ENCODE results near the gene PLCG2.
A peak's percentile ranks its signal among the peaks of the same experiment; 100 is the strongest.

Gene PLCG2

DNA sequence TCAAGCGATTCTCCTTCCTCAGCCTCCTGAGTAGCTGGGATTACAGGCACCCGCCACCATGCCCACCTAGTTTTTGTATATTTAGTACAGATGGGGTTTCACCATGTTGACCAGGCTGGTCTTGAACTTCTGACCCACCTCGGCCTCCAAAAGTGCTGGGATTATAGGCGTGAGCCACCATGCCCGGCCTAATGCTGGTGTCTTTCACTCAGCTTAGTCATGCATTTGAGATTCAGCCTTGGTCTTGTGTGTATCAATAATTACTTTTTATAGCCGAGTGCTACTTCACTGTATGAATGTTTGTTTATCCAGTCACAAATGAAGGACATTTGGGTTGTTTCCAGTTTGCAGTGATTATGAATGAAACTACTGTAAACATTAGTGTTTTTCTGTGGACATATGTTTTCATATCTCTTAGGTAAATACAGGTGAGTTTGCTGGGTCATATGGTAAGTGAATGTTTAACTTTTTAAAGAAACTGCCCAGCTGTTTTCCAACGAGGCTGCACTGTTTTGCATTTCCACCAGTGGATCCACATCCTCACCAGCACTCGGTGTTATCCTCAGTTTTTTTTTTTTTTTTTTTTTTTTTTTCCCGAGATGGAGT, 11.0 kb upstream of the PLCG2 start:
- no peak for TF ChIP-seq POLR2A (IDR thresholded peaks at IDR 0.05; ENCODE audit: low read length)
- no peak for TF ChIP-seq GATA1 (IDR thresholded peaks at IDR 0.05; ENCODE audit: low read depth, low read length)
- no peak for DNase-seq

DNA sequence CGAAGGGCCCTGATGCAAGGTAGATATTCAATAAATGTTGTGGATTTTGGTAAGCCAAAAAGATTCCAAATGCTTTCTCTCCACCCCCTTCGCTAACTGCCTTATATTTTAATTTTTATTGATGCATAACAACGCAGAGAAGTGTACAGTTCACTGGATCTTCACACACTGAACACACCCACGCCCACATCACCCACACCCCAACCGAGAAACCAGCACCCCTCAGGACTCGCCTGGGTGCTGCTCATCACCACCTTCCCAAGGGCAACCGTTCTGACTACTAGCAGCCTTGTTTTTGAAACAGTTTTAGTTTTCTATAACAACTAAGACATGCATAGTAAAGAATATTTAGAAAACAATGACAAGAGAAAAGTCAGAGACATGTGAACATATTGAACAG, 9.1 kb upstream of the PLCG2 start:
- no peak for TF ChIP-seq POLR2A (IDR thresholded peaks at IDR 0.05; ENCODE audit: low read length)
- DNase-seq, result no peak

DNA sequence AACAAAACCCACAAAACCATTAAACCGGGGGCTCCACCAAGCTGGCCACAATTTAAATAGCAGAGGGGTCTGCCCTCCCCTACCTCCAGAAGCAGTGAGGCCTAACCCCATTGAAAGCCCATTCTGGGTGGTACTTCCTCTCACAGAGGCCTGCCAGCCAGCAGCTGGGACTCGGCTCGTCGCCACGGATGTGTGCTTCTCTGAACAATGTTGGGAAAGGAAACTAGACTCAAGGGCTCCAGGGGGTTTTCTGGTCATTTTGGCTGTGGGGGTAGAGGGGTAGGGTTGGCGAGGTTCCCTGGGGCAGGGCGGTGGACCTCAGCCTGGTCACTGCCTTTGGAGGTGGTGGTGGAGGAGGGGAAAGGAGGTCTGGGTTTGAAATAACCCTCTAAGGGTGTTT, 4.7 kb upstream of the PLCG2 start:
- DNase-seq, result no peak
- TF ChIP-seq POLR2A (IDR thresholded peaks at IDR 0.05; ENCODE audit: low read length) (no peak), GATA1 (IDR thresholded peaks at IDR 0.05; ENCODE audit: low read depth, low read length) (no peak)

DNA sequence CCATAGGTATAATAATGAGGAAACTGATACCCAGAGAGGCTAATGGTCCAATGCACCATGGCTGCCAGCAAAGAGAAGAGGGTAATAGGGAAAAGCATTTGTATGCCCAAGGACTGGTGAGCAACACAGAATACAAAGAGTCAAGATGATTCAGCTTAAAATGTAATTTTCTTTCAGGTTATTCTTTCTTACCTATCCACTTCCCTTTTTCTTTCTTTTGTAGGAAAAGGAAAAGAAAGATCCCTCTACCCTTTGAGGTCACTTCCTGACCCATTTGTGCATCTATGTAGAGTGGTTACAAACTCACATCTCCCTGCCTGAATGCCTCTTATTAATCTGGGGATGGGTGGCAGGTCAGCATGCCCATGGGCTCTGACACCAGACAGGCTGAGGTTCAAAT, 3.5 kb upstream of the PLCG2 start:
- TF ChIP-seq GATA1 (IDR thresholded peaks at IDR 0.05; ENCODE audit: low read depth, low read length) (no peak), POLR2A (IDR thresholded peaks at IDR 0.05; ENCODE audit: low read length) (no peak)
- DNase-seq, result no peak

DNA sequence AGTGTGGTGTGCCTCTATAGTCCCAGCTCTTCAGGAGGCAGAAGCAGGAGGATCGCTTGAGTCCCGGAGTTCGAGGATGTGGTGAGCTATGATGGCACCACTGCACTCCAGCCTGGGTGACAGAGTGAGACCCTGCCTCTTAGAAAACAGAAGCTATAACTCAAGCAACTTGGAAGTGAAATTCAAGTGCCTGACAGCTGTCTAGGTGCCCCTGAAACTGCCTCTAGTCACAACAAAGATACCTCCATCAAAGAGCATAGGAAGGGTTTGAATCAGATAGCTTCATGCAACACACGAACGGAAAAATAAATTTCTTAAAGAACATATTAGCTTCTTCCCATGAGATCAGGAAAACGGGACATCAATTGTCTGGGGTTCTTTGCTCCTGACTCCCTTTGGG, 860 bp upstream of the PLCG2 start:
- no peak for DNase-seq
- no peak for TF ChIP-seq GATA1 (IDR thresholded peaks at IDR 0.05; ENCODE audit: low read depth, low read length)
- TF ChIP-seq POLR2A (IDR thresholded peaks at IDR 0.05; ENCODE audit: low read length), result no peak

DNA sequence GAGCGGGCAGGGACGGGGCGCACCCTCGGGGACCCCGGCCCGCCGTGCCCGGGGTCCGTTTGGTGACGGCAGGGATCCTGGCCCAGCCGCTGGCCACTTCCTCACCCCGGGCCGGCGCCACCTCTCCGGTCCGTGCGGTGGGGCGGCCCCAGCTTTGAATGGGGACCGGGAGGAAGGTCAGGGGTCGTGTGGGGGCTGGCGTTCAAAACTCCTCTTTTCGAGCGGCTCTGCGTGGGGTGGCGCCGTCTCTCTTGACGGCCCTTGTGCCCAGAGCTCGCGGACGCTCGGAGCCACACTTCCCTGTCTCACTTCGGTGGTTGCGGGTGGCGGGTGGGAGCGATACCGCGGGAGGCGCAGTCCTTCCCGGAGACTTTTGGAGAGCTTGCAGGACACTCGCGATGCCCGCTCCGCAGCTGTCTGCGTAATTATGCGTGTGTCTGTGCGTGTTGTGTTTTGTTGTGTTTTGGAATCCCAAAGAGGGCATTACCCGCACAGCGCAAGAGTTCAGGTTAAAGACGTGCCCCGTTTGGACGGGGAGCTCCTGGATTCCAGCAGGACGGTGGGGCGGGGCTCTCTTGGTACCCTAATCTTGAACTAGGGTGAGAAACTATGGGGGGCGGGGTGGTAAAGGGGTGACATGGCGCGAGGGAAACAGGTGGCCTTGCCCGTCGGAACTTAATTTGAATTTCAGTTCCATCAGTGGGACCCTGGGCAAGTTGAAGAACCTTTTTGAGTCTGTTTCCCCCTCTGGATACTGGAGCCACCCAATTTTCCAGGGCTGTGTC, 637 bp downstream of the PLCG2 start:
- DNase-seq, result peak; percentile 21 to 24
- TF ChIP-seq GATA1 (IDR thresholded peaks at IDR 0.05; ENCODE audit: low read depth, low read length) (no peak), POLR2A (IDR thresholded peaks at IDR 0.05; ENCODE audit: low read length) (no peak)

DNA sequence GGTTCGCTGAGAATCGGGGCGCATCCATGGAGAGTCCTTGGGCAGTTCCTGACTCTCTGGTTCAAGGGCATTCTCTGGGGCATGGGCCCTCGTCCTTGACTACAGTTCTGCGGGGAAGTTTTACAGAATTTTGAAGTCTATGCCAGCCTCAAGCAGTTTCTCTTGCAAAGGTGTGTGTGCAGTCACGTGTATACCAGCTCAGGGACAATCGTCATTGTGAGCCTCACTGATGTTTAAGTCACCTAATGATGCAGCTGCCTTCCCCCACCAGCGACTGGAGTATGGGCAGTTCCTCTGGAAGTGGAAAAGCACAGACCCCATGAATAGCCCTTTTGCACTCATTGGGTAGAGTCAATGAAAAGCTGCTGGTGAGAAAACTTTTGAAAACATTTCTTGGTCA, 1.3 kb downstream of the PLCG2 start:
- no peak for TF ChIP-seq POLR2A (IDR thresholded peaks at IDR 0.05; ENCODE audit: low read length)
- DNase-seq, result no peak

DNA sequence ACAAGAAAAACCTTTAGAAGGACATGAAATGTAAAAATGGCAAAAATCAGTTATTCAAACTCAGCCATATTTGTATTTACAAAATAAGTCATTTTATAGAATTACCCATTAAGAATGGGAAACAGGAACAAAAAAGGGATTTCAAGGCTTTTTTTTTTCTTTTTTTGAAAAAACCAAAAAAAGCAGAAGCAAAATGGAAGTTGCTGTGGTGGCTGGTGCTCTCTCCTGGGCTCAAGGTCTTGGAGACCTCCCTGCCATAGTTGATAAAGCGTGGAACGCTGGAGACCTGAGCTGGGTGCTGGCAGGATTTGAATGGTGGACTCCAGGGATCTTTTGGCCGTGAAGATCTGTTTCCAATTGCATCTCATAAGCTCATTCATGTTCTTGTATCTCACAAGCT, 3.1 kb downstream of the PLCG2 start:
- no peak for DNase-seq
- no peak for TF ChIP-seq POLR2A (IDR thresholded peaks at IDR 0.05; ENCODE audit: low read length)
- TF ChIP-seq GATA1 (IDR thresholded peaks at IDR 0.05; ENCODE audit: low read depth, low read length), result no peak

DNA sequence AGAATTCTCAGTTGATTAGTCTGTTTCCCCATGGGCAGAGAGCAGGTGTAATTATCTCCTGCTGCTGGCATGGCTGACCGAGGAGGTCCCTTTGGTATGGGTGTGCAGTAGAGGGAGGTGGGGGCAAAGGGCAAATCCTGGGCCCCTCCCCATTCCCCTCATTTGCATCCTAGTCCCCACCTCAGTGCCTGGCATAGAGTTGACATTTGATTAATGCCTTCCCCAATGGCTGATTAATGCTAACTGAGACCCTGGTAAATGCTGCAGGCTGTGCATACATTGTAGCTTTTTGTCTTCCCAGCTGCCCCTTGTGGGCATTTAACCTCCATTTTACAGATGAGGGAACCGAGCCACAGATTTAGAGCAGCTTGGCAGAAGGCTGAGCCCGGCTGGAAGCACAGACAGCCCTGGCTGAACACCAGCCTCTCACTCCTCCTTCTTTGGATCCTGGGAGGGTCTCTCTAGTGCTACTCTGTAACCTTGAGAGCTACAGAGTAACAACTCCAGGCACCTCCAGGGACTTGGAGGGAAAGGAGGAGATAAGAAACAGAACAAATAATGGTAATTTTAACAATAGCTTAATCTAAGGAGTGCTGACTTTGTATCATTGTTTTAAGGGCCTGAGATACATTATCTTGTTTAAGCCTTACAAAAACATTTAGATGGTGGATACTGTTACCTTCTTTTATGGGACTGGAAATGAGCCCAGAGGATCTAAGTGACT, 5.1 kb downstream of the PLCG2 start:
- TF ChIP-seq GATA1 (IDR thresholded peaks at IDR 0.05; ENCODE audit: low read depth, low read length), result no peak
- no peak for TF ChIP-seq POLR2A (IDR thresholded peaks at IDR 0.05; ENCODE audit: low read length)
- DNase-seq, result no peak

DNA sequence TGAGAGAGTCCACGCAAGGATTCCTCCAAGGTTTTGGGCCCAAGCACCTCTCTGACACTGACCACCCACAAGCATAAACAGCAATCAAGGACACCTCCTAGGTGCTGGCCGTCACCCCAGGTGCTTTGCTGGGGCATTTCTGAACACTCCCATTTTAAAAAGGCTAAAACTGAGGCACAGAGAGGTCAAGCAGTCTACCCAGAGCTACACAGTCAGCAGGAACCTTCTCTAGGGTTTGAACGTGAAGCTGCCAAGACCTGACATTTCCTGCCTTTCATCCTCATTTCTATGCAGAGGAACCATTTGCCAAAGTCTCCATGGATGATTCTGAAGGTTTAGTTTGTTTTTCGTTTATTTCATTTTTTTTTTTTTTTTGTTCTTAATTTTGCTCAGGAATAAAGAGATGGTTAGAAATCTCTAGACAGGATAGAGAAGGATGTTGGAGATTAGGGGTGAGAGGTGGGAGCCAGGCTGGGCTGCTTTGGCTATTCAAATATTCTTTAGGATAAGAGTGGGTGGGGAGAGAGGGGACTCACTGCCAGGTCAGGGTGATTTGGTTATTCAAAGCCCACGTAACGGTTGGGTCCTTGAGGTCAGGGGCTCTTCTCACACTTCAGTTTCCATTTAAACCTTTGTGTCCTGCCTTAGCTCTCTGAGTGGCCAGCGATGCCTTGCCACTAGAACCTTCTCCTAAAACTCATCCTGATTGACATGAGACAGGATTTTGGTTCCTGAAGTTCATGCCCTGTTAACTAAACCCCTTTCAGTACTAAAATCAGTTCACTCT, 6.2 kb downstream of the PLCG2 start:
- no peak for DNase-seq
- no peak for TF ChIP-seq POLR2A (IDR thresholded peaks at IDR 0.05; ENCODE audit: low read length)
- no peak for TF ChIP-seq GATA1 (IDR thresholded peaks at IDR 0.05; ENCODE audit: low read depth, low read length)

DNA sequence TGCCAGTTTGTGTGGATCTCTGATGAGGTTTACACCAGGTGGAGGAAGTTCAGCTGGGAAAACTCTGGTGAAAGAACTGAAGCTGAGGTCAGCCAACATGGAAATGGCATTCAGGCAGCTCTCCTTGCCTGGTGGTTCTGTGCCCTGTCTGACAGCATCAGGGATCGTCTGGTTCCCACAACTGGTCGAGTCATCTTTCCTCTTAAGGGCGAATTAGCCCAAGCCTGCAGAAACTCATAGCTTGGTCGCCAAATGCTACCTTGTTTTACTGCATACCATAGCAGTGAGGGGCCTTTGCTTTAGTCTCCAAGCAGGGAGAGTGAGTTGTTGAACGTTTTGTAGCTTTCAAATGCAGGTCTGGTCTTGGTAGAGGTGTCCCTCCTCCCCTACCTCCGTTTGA, 7.2 kb downstream of the PLCG2 start:
- DNase-seq, result no peak
- TF ChIP-seq GATA1 (IDR thresholded peaks at IDR 0.05; ENCODE audit: low read depth, low read length) (no peak), POLR2A (IDR thresholded peaks at IDR 0.05; ENCODE audit: low read length) (no peak)

DNA sequence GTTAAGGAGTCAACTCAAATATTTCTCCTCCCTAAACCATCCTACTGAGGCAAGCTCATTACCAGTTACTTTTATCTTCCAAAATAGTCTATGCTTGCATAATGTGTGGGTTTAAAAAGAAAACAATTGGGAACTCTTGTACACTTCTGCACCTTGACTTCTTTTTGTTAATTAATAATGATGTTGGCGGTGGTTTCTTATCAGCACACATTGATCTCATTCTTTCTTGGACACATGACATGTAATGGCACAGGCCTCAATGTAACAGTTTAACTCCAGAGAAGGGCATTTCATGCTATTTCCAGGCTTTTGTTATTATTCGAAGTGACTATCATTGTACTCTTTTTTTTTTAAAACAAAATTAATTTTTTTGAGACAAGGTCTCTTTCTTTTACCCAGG, 7.8 kb downstream of the PLCG2 start:
- no peak for DNase-seq
- TF ChIP-seq GATA1 (IDR thresholded peaks at IDR 0.05; ENCODE audit: low read depth, low read length) (no peak), POLR2A (IDR thresholded peaks at IDR 0.05; ENCODE audit: low read length) (no peak)

DNA sequence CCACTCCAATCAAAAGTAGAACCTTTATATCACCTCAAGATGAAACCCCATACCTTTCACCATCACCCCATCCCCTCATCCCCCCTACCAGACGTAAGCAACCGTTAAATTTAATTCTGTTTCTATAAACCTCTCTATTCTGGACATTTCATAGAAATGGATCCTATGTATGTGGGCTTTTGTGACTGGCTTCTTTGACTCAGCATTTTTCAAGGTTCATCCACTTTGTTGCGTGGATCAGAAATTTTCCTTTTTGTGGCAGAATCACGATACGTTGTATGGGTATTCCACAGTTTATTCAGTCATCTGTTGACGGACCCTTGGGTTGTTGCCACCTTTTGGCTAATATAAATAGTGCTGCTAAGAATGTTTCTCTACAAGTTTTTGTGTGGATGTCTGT, 8.6 kb downstream of the PLCG2 start:
- TF ChIP-seq GATA1 (IDR thresholded peaks at IDR 0.05; ENCODE audit: low read depth, low read length), result no peak
- no peak for TF ChIP-seq POLR2A (IDR thresholded peaks at IDR 0.05; ENCODE audit: low read length)
- DNase-seq, result no peak

DNA sequence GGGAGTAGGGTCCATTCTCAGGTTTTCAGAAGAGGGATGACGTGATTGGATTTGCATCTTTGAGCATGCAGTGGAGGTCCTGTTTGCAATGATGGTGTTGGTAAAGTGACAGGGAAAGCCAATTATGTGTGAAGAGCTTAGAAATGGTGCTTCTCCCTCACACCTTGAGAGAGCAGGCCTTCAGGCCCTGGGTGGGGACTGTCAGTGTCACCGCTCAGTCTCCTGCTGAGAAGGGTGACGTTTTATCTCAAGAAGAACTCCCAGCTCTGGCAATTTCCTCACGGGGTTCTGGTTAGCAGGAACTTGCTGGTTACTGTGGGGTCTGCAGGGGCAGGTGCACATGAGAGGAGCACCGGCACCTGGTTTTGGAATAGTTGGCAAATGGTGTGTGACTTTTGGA, 11.2 kb downstream of the PLCG2 start:
- TF ChIP-seq GATA1 (IDR thresholded peaks at IDR 0.05; ENCODE audit: low read depth, low read length), result no peak
- no peak for TF ChIP-seq POLR2A (IDR thresholded peaks at IDR 0.05; ENCODE audit: low read length)
- DNase-seq, result no peak
